A549 treated with GW870086 at 1 μM for 4 hours (cell line): ENCODE measurements around the gene GLIPR1. TPM values are rescaled to one million over a fixed set of nuclear protein-coding genes. Genes with fewer than 3 reads are reported as not detected.

Source experiments
- total RNA-seq: library from RNA; stranded (reverse); fragments of 200-300 nt; extraction: Qiagen RNA extraction; gene quantifications from 5 replicates; pipeline ENCODE4 v1.2.3, GENCODE V29; 2022; ENCODE audit warnings: low read depth

The GLIPR1 gene
- 25.6 to 33.9 TPM (median 29.8 TPM) in 5 replicates for total RNA-seq

DNA sequence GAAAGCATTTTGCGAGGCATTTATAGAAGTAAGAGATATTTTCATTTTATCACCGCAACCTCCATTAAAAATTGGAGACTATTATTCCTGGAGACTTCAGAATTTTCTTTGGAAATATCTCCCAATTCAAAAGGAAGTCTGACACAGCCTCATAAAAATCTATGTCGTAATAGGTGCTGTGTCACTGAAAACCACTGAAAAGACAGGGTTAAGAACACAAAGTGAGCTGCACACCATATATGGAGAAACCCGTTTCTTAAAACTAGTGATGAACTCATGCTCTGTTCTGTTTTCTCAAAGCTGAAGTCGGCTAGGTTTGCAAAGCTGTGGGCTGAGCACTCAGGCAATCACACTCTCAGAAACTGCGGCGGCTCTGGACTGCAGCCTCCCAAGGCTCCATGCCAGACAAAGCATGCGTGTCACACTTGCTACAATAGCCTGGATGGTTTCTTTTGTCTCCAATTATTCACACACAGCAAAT lies at the start of gene GLIPR1:
Gene GLIPR1 (plus strand): TSS at position 287 of the 481 bp plus-strand sequence. CDS start 126 bp downstream, at position 413.

DNA sequence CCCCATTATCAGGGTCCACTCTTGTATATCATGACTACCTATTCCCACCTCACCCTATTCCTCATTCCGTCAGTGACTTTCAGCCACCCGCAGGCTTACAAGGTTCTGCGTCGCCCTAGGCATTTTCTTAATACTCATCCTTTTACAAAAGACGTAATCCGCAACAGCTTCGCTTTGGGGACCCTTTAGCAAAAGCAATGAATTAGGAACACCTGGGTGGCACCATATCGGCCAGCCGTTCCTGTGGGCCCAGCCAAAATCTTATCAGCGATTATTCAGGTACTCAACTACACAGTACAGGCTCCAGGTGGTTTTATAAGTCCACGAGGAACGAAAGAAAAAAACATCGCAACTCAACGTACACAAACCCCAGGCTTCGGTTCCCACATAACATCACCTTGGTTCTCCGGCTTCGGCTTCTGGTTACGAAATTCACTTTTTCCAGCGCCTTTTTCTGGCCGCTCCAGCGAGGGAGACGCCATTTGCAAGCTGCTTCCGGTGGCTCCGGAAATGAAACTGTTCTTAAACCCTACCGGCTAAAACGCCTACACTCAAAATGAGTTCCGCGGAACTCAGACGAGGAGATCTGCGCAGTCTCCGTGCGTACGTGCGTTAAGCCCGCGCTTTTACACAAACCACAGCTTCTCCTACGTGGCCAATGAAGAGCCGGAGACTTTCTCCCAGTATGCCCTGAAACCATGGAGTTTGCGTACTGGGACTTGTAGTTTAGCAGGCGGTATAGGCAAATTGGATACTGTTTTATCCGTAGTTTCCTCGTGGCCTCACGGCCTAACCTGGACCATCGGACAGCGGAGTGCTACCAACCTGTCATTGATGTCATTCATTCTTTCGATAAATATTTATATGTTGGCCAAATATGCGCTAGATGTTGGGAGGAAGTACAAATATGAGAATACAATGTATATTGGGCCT lies 30.8 kb downstream of the GLIPR1 start, which contains the start of gene KRR1:
Gene KRR1 (minus strand): TSS at position 494 of the 933 bp plus-strand sequence. CDS start 12 bp downstream, at position 482.

Other genes starting within 250 kb of the GLIPR1 start
- 0.38 to 2.1 TPM (median 1.2 TPM) in 5 replicates for gene CAPS2, start 150.4 kb upstream of the GLIPR1 start, total RNA-seq
- gene GLIPR1L1, start 146.1 kb upstream of the GLIPR1 start, total RNA-seq: not detected in 5 replicates
- gene GLIPR1L2, start 89.7 kb upstream of the GLIPR1 start, total RNA-seq: 0.11 to 0.24 TPM (median 0.22 TPM) in 5 replicates
- 54.2 to 81.3 TPM (median 61.6 TPM) in 5 replicates for gene KRR1, start 30.9 kb downstream of the GLIPR1 start, total RNA-seq